Smooth muscle cell of the pulmonary artery (primary cell): ENCODE results near the gene AGO1. TPM values are rescaled to one million over a fixed set of nuclear protein-coding genes. Genes with fewer than 3 reads are reported as not detected.

Experiments used
- total RNA-seq: library from RNA; depleted of rRNA; stranded (reverse); fragments of >200 nt; gene quantifications from 2 replicates; pipeline ENCODE4 v1.2.3, GENCODE V29; 2014

Gene AGO1
- 26.4 and 31.3 TPM in 2 replicates for total RNA-seq

DNA sequence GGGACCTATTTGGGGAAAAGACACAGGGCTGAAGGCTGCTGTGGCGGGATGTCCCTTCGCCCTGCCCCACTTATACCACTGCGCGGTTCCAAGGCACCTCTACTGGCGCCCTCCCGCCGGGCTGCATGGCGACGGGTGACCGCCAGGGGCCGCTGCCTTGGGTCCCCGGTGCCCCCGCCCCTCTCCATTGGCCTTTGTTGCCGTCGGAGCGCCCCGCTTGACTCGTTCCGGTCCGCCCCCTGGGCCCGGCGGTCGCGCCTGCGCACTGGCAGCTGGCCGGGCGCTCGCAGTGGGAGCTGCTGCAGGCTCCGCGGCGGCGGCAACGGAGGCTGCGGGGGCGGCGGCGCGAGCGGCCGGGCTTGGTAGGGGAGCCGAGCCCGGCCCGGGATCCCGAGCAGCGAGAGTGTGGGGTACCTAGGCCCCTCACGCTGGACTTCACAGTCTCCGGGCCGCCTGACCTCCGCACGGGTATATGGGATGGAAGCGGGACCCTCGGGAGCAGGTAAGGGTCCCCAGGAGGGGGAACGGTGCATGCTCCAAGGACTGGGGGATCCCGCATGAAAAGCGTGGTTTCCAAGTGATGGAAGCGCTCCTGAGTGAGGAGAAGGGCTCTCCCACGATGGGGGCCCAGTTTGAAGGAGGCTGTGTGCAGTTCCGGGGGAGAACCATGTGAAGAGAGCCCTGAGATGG lies at the start of gene AGO1:
TSS of gene AGO1 (plus strand) at position 265 of the 690 bp plus-strand sequence. CDS start at position 478, 213 bp downstream.

GRCh38 chr1:35930593-35931445 lies 47.8 kb downstream of the AGO1 start, which contains the start of gene AGO3:
Gene AGO3, plus strand, starts transcription at chr1:35931105. Its CDS starts 322 bp downstream, at chr1:35931427.

Other genes starting within 250 kb of the AGO1 start
- gene PSMB2, start 241.7 kb upstream of the AGO1 start, total RNA-seq, result 25.2 and 25.6 TPM in 2 replicates
- 19.5 and 20.5 TPM in 2 replicates for gene C1orf216, start 164.3 kb upstream of the AGO1 start, total RNA-seq
- gene CLSPN, start 113.2 kb upstream of the AGO1 start, total RNA-seq, result 3.7 and 6.8 TPM in 2 replicates
- gene AGO4, start 75.2 kb upstream of the AGO1 start, total RNA-seq, result 22.9 and 25.9 TPM in 2 replicates
- 24.0 and 39.5 TPM in 2 replicates for gene AGO3, start 47.9 kb downstream of the AGO1 start, total RNA-seq
- gene TEKT2, start 200.9 kb downstream of the AGO1 start, total RNA-seq, result 0.33 and 0.36 TPM in 2 replicates
- 27.4 and 35.4 TPM in 2 replicates for gene ADPRS, start 205.7 kb downstream of the AGO1 start, total RNA-seq
- gene COL8A2, start 242.0 kb downstream of the AGO1 start, total RNA-seq, result 6.6 and 13.8 TPM in 2 replicates